GM18519 (cell line): ENCODE measurements around the gene TPRX1.
"Not testable (repeated sequence)": the region's sequence is repeated elsewhere in the genome, so short reads cannot be mapped to it uniquely, and the experiment has no call there.

Experiments
- ATAC-seq: cut with Tn5 transposase; IDR thresholded peaks from one replicate; pipeline ENCODE4 v1.9.1; 2021; ENCODE audit warnings: mild to moderate bottlenecking, moderate library complexity; ENCODE audit not compliant: unreplicated experiment, low FRiP score

TPRX1 gene

GRCh38 chr19:47802521-47803043, 1.8 kb downstream of the TPRX1 start:
- no peak for ATAC-seq

GRCh38 chr19:47801270-47801669, 3.1 kb downstream of the TPRX1 start:
- no peak for ATAC-seq

- ATAC-seq = no peak
These were observed 5.5 kb downstream of the TPRX1 start for GRCh38 chr19:47798904-47799266.

DNA sequence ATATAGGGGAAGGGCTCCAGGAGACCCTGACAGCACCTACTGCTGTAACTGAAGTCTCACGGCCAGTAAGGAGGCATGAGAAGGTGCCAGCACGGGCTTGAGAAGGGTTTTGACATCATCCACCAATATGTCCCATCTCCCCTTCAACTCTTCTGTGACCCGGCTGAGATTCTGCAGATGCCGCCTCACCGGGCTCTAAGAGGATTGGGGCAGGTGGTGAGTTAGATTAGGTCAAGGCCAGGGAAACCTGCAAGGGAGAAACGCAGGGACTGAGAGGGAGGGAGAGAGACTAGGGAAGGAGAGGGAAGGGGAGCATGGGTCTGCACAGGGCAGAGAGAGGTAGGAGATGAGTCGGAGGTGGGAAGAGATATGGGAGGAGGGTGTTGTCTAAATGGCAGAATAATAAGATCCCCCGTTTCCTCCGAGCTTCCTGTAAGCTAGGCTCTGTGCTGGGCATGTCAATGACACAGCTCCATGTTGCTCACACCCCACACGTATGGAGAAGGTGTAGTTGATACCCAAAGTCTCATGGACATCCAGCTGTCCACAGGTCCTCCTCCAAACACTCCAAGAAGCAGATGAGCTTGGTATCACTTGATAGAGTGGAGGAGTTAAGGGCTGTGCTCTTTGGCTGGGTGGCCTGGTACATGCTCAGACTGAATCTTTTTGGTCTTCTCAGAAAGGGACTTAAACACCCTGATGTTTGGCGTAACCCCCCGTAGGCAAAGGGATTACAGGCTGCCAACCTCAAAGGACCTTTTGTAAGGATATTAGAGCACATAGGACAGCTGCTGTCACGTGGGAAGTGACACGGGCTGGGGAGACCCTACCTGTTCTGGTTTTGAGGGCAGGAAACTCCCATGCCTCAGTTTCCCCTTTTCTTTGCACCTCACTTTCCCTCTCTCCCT, 6.1 kb downstream of the TPRX1 start:
- no peak for ATAC-seq

DNA sequence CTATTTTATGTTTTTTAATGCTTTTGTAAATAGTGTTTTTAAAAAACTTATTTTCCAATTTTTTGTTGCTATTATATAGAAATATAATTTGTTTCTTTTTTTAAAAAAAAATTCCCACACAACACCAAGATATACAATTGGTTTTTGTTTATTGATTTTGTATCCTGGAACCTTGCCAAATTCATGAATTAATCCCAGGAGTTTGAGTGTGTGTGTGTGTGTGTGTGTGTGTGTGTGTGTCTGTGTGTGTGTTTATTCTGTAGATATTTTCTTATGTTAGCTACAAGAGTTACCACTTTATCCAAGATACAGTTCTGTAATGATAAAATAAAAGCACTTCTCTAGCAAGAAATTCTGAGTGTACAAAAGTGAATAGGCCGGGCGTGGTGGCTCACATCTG, 7.6 kb downstream of the TPRX1 start:
- ATAC-seq = no peak

- no peak for ATAC-seq
These were observed 9.8 kb downstream of the TPRX1 start for GRCh38 chr19:47794526-47794925.

GRCh38 chr19:47792616-47793015, 11.7 kb downstream of the TPRX1 start:
- no peak for ATAC-seq

DNA sequence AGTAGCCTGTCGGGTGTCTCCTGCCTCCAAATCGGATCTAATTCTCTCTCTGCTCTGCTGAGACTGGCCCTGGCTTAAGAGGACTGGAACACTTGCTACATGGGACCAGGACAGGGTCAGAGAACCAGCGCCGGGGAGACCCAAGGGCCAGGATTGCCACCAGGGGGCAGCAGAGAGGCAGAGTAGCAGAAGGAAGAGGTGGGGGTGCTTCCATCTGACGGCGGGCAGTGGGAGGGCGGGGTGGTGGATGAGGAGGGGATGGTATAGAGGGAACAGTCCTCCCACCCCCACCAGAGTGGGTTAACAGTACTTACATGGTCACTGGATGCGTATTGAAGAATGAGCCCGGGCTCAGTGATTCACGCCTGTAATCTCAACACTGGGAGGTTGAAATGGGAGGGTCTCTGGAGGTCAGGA, 13.9 kb downstream of the TPRX1 start:
- no peak for ATAC-seq

DNA sequence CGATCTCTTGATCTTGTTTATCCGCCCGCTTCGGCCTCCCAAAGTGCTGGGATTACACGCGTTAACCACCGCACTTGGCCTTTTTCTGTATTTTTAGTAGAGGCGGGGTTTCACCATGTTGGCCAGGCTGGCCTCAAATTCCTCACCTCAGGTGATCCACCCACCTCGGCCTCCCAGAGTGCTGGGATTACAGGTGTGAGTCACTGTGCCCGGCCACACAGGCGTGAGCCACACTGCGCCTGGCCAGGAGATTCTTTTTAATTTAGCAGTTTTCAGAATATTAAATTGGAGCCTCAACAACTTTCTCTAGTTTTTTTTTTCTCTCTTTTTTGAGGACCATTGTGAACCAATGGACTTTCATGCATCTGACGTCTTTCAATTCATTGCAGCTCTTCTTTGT, 14.5 kb downstream of the TPRX1 start:
- ATAC-seq = not testable (repeated sequence)

DNA sequence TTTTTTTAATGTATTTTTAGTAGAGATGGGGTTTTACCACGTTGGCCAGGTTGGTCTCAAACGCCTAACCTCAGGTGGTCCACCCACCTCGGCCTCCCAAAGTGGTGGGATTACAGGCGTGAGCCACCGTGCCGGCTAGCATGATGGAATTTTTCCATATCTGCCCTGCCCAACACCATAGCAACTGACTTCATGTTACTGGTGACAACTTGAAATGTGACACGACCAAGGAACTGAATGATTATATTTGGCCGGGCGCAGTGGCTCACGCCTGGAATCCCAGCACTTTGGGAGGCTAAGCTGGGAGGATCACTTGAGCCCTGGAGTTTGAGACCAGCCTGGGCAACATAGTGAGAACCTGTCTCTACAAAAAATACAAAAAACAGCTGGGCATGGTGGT, 17.0 kb downstream of the TPRX1 start:
- not testable (repeated sequence) for ATAC-seq

- no peak for ATAC-seq
These were observed 17.8 kb downstream of the TPRX1 start for GRCh38 chr19:47786566-47786965.

- ATAC-seq = no peak
These were observed 22.6 kb downstream of the TPRX1 start for GRCh38 chr19:47781590-47782262.

DNA sequence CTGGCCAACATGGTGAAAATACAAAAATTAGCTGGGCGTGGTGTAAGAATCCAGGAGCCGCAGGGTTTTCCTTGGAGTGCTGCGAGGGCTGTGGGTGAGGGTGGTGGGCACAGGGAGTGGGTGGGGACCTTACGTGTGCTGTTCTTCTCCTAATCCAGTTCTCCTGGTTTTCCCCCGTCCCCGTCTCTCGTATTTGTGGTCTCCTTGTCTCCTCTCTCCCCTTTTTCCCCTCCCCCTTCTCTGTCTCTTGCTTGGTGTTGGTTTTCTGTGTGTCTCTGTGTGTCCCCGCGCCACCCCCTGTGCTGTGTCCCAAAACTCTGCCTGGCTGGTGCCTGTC, 24.2 kb downstream of the TPRX1 start:
- no peak for ATAC-seq

DNA sequence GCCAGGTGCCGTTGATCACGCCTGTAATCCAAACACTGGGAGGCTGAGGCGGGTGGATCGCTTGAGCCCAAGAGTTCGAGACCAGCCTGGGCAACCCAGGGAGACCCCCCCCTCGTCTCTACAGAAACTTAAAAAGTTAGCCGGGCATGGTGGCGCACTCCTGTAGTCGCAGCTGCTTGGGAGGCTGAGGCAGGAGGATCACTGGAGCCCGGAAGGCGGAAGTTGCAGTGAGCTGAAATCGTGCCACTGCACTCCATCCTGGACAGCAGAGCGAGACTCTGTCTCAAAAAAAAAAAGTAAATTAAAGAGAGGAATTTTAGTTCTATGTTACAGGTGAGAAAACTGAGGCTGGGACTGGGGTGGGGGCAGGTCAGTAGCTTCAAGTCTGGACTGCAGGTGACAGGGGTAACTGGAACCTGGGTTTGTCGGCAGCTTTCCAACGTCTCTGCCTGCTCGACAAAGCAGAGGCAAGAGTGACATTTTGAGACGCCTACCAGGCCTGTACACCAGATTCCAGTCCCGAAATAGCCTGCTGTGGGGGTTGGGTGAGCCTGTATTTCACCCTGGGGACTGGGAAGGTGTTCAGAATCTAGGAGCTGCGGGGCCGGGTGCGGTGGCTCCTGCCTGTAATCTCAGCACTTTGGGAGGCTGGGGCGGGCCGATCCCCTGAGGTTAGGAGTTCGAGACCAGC, 24.7 kb downstream of the TPRX1 start:
- ATAC-seq = no peak

DNA sequence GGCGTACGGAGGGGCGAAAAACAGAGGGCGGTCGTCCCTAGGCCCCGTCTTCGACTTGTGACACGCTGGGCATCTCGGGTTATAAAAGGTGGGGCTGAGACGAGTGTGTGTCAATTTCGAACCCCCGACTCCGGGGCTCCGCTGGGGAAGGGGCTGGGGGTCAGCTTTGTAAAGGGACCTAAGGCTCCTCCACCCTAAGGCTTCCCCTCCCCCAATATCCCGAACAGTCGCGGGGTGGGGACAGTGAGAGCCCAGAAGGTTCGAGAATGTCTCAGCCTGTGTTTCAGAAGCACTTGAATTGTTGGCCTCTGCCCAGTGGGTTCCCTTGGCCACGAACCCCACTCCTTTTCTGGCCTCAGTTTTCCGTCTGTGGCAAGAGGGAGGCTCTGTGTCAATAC, 25.4 kb downstream of the TPRX1 start:
- ATAC-seq = no peak

DNA sequence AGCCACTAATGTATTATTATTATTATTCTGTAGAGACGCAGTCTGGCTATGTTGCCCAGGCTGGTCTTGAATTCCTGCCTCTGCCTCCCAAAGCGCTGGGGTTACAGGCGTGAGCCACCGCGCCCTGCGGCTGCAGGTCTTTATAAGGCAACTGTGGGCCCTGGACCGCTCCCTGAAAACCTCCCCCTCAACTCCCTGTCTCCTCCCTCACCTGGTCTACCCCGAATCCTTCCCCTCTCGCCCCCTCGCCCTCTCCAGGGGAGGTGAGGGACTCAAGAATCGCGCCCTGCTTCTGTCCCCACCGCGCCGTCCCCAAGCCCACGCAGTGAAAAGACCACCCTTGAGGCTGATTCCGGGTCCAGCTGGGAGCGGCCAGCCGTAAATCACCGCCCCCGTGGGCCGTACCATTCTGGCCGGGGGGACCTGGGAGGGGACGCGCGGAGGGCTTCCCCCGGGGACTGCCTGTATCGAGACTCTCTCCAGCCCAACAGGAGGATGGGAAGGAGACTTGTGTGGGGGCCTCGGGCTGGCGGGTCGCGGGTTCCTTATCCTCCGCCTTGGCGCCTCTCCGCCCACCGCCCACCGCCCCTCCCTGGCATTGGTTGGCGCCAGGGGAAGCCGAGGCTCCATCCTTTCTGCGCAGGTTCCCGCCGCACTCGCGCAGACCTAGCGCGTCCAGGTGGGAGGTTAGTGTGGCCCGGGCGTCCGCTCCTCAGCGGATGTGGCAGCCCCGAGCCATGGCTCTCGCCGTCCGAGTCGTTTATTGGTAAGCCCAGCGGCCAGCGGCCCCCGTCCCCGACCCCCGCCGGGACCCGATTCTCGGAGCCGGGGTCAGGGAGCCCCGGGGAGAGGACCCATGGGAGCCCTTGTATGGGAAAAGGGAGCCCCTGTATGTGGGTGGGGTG, 26.1 kb downstream of the TPRX1 start, which contains the start of gene SELENOW:
SELENOW (plus strand) TSS at position 655 of the 905 bp plus-strand sequence; CDS start at position 738, 83 bp downstream.
- no peak for ATAC-seq

- not testable (repeated sequence) for ATAC-seq
These were observed 26.9 kb downstream of the TPRX1 start for GRCh38 chr19:47777245-47778048.

DNA sequence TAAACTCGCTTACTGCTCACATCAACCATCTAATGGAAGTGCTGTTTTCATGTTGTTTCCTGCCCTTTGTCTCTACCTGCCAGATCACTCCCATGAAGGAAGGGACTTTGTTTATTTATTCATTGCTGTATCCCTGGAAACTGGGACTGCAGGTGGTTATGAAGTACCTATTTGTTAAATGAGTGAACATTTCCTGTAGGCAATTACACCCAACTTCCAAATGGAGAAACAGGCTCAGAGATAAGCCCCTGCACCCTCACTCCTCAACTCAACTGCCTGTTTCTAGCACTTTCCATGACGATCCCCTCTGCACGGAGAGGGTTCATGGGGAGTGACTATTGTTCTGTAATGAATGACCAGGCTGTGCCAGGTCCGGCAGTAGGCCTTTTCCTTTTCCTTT, 27.8 kb downstream of the TPRX1 start:
- no peak for ATAC-seq

- ATAC-seq = not testable (repeated sequence)
These were observed 33.1 kb downstream of the TPRX1 start for GRCh38 chr19:47771291-47771690.
